HEK293 (cell line): ENCODE measurements around the gene CLDN14.

Experiments used
- CTCF ChIA-PET: fragments of 350-600 bp; formaldehyde crosslinking; extraction: SDS; loops from one replicate; lab custom pipeline; 2021; ENCODE audit warnings: antibody characterized with exemption; lab: Yijun Ruan, JAX
- POLR2A ChIA-PET: fragments of 300-600 bp; formaldehyde crosslinking; extraction: SDS; loops from one replicate; lab custom pipeline; 2020; ENCODE audit warnings: antibody characterized with exemption, inconsistent platforms; lab: Yijun Ruan, JAX
- H3K27ac ChIP-seq: fragments of 200-500 bp; sonication (Bioruptor generic); 2 replicates; pipeline ENCODE4 v1.5.1; 2014; ENCODE audit warnings: low read depth, low read length, control low read depth, inconsistent platforms; ENCODE audit errors: extremely low read depth
- H3K36me3 ChIP-seq, 2 experiments: fragments of 200-500 bp in 1 of 2; sonication (Bioruptor generic) in 1 of 2; 1 replicate in 1 of 2; 2 replicates in 1 of 2; pipeline ENCODE4 v1.5.1; 2014 to 2017; ENCODE audit warnings: inconsistent platforms in 2 of 2, low read length in 2 of 2; ENCODE audit not compliant: control insufficient read depth in 2 of 2, insufficient read depth in 1 of 2
- H3K4me1 ChIP-seq: fragments of 200-500 bp; sonication (Bioruptor generic); 2 replicates; pipeline ENCODE4 v1.5.1; 2014; ENCODE audit warnings: mild to moderate bottlenecking, low read length, inconsistent platforms; ENCODE audit not compliant: control insufficient read depth, insufficient read depth
- H3K4me3 ChIP-seq: 2 replicates; pipeline ENCODE4 v1.5.1; 2011; ENCODE audit warnings: low read depth, mild to moderate bottlenecking, control low read depth, low read length, moderate library complexity
- H3K9me3 ChIP-seq: fragments of 200-500 bp; sonication (Bioruptor generic); 2 replicates; pipeline ENCODE4 v1.5.1; 2014; ENCODE audit warnings: low read depth, low read length, inconsistent platforms; ENCODE audit not compliant: control insufficient read depth, insufficient read depth
- GLIS1 ChIP-seq: fragments of 450-650 bp; formaldehyde crosslinking; IDR thresholded peaks from 2 replicates; pipeline ENCODE4 v1.5.1; 2016; ENCODE audit warnings: missing biosample characterization, missing genetic modification characterization
- HOXA7 ChIP-seq: sonication (generic); formaldehyde crosslinking; IDR thresholded peaks from 2 replicates; pipeline ENCODE4 v1.8.1; 2022; ENCODE audit warnings: missing genetic modification reagents, borderline replicate concordance
- PBX3 ChIP-seq: sonication (generic); formaldehyde crosslinking; IDR thresholded peaks from 2 replicates; pipeline ENCODE4 v1.8.1; 2022; ENCODE audit warnings: mild to moderate bottlenecking, moderate library complexity, missing genetic modification reagents
- PRDM2 ChIP-seq: fragments of 450-650 bp; formaldehyde crosslinking; IDR thresholded peaks from 2 replicates; pipeline ENCODE4 v1.5.1; 2016; ENCODE audit warnings: missing biosample characterization, missing genetic modification characterization, borderline replicate concordance
- SCRT2 ChIP-seq: fragments of 450-650 bp; formaldehyde crosslinking; IDR thresholded peaks from 2 replicates; pipeline ENCODE4 v1.5.1; 2016; ENCODE audit warnings: missing biosample characterization, missing genetic modification characterization
- SP3 ChIP-seq: fragments of 450-650 bp; formaldehyde crosslinking; IDR thresholded peaks from 2 replicates; pipeline ENCODE4 v1.5.1; 2016; ENCODE audit warnings: missing biosample characterization, missing genetic modification characterization
- TCF7L2 ChIP-seq: IDR thresholded peaks from 2 replicates; pipeline ENCODE4 v1.6.1; 2011; ENCODE audit warnings: low read depth, mild to moderate bottlenecking, inconsistent platforms, low read length, moderate library complexity, borderline replicate concordance
- ZBTB10 ChIP-seq: fragments of 450-650 bp; formaldehyde crosslinking; IDR thresholded peaks from 2 replicates; pipeline ENCODE4 v1.5.1; 2016; ENCODE audit warnings: missing biosample characterization, missing genetic modification characterization
- ZBTB8A ChIP-seq: fragments of 450-650 bp; formaldehyde crosslinking; IDR thresholded peaks from 2 replicates; pipeline ENCODE4 v1.5.1; 2016; ENCODE audit warnings: missing biosample characterization, missing genetic modification characterization
- ZIC2 ChIP-seq: fragments of 450-650 bp; formaldehyde crosslinking; IDR thresholded peaks from 2 replicates; pipeline ENCODE4 v1.5.1; 2016; ENCODE audit warnings: missing biosample characterization, missing genetic modification characterization
- ZNF223 ChIP-seq: fragments of 450-650 bp; formaldehyde crosslinking; IDR thresholded peaks from 2 replicates; pipeline ENCODE4 v1.5.1; 2016; ENCODE audit warnings: missing biosample characterization, missing genetic modification characterization
- ZNF510 ChIP-seq: fragments of 450-650 bp; formaldehyde crosslinking; IDR thresholded peaks from 2 replicates; pipeline ENCODE4 v1.5.1; 2018; ENCODE audit warnings: mild to moderate bottlenecking, missing genetic modification characterization, missing biosample characterization; ENCODE audit not compliant: insufficient replicate concordance
- ZNF560 ChIP-seq: fragments of 450-650 bp; formaldehyde crosslinking; IDR thresholded peaks from 2 replicates; pipeline ENCODE4 v1.5.1; 2017; ENCODE audit warnings: missing biosample characterization, missing genetic modification characterization, borderline replicate concordance
- ZNF664 ChIP-seq: fragments of 450-650 bp; formaldehyde crosslinking; IDR thresholded peaks from 2 replicates; pipeline ENCODE4 v1.5.1; 2016; ENCODE audit warnings: missing biosample characterization, missing genetic modification characterization
- ZNF76 ChIP-seq: fragments of 450-650 bp; formaldehyde crosslinking; IDR thresholded peaks from 2 replicates; pipeline ENCODE4; 2016; ENCODE audit warnings: low read depth, missing biosample characterization, missing genetic modification characterization, borderline replicate concordance
- ZNF776 ChIP-seq: fragments of 450-650 bp; formaldehyde crosslinking; IDR thresholded peaks from 2 replicates; pipeline ENCODE4 v1.5.0; 2017; ENCODE audit warnings: missing biosample characterization, missing genetic modification characterization, borderline replicate concordance

The CLDN14 gene

GRCh38 chr21:36419241-36419640 lies 60.7 kb downstream of the CLDN14 start (continued):
- TF ChIP-seq ZBTB10 (no peak), PBX3 (CRISPR knock-in tag) (no peak), ZNF510 (tag by site-specific recombination) (no peak), PRDM2 (tag by site-specific recombination) (no peak), SCRT2 (tag by site-specific recombination) (no peak), ZNF223 (tag by site-specific recombination) (no peak)
- TF ChIP-seq, all 188 proteins: peak for 0

- H3K4me3 ChIP-seq: no peak overlapping the region
- no peaks in the 10 kb centered on the region for H3K4me1 ChIP-seq
- POLR2A ChIA-PET: interaction anchor here (0.6 kb wide), 1 partner anchor 15 kb away, joined by 3 read pairs; no protein-coding TSS in a partner anchor
- H3K9me3 ChIP-seq: no peaks in the 10 kb centered on the region
- no peak for TF ChIP-seq SP3
- no peak for TF ChIP-seq ZNF76 (tag by site-specific recombination)
- no peak for TF ChIP-seq HOXA7
- no peak for TF ChIP-seq ZNF664 (tag by site-specific recombination)
- TF ChIP-seq TCF7L2: no peak
- no peak for TF ChIP-seq ZNF560 (tag by site-specific recombination)
- TF ChIP-seq ZNF776: no peak
- no peak for TF ChIP-seq ZBTB8A
- peak; percentile 79 for TF ChIP-seq ZIC2
- peak; percentile 48 for TF ChIP-seq GLIS1 (tag by site-specific recombination)
- TF ChIP-seq, all 188 proteins: peak for 2
- Histone ChIP-seq H3K36me3 (peaks cover 56 to 84% of the 10 kb centered on the region in 2 experiments), H3K27ac (no peak overlapping the region)
- CTCF ChIA-PET: interaction anchor here (0.7 kb wide), 2 partner anchors 236 to 1820 kb away, joined by 3 to 10 read pairs; no protein-coding TSS in a partner anchor
Observed at GRCh38 chr21:36415375-36415774, 64.5 kb downstream of the CLDN14 start.
